ENCODE data around the gene DOCK4.

- TF ChIP-seq, protein P1, sequence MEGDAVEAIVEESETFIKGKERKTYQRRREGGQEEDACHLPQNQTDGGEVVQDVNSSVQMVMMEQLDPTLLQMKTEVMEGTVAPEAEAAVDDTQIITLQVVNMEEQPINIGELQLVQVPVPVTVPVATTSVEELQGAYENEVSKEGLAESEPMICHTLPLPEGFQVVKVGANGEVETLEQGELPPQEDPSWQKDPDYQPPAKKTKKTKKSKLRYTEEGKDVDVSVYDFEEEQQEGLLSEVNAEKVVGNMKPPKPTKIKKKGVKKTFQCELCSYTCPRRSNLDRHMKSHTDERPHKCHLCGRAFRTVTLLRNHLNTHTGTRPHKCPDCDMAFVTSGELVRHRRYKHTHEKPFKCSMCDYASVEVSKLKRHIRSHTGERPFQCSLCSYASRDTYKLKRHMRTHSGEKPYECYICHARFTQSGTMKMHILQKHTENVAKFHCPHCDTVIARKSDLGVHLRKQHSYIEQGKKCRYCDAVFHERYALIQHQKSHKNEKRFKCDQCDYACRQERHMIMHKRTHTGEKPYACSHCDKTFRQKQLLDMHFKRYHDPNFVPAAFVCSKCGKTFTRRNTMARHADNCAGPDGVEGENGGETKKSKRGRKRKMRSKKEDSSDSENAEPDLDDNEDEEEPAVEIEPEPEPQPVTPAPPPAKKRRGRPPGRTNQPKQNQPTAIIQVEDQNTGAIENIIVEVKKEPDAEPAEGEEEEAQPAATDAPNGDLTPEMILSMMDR (conservative IDR thresholded peaks at IDR 0.05): no peak
- no peak for TF ChIP-seq ZFX (IDR thresholded peaks at IDR 0.05)
These were observed 360.3 kb downstream of the DOCK4 start for GRCh38 chr7:111845853-111846252.

Measured in C4-2B (cell line).